WTC11 (cell line): Measurements from ENCODE around the gene PREX1. TPM values are rescaled to one million over a fixed set of nuclear protein-coding genes. Genes with fewer than 3 reads are reported as not detected.

ENCODE experiments used
- ATAC-seq: fragments of 200-7000 bp; cut with Tn5 transposase; 2 replicates; pipeline ENCODE4 v1.10.0; 2021; ENCODE audit warnings: mild to moderate bottlenecking, moderate library complexity
- CTCF ChIA-PET: fragments of 300-600 bp; sonication (Branson Sonifier 250); formaldehyde crosslinking; loops from one replicate; lab custom pipeline; 2021; ENCODE audit warnings: antibody characterized with exemption; lab: Charles Lee
- POLR2A ChIA-PET: fragments of 350-600 bp; sonication (Branson Sonifier 250); formaldehyde crosslinking; loops from one replicate; lab custom pipeline; 2021; ENCODE audit warnings: antibody characterized with exemption; lab: Charles Lee
- DNase-seq: peaks from one replicate; pipeline ENCODE4 v3.0.0; 2021; ENCODE audit warnings: low spot score
- H3K27ac Mint-ChIP-seq: 2 replicates; pipeline ENCODE4 v1.8.0; 2021; ENCODE audit warnings: mixed read lengths
- H3K27me3 Mint-ChIP-seq: 2 replicates; pipeline ENCODE4 v1.8.0; 2021; ENCODE audit warnings: low read depth, mild to moderate bottlenecking, moderate library complexity, mixed read lengths
- H3K36me3 Mint-ChIP-seq: 2 replicates; pipeline ENCODE4 v1.8.0; 2021; ENCODE audit warnings: mixed read lengths
- H3K4me1 Mint-ChIP-seq: 2 replicates; pipeline ENCODE4 v1.8.0; 2022; ENCODE audit warnings: mixed read lengths
- H3K4me3 Mint-ChIP-seq: 2 replicates; pipeline ENCODE4 v1.8.0; 2021; ENCODE audit warnings: mild to moderate bottlenecking, moderate library complexity, mixed read lengths
- H3K9me3 Mint-ChIP-seq: 2 replicates; pipeline ENCODE4 v1.8.0; 2021; ENCODE audit warnings: mixed read lengths
- ATF1 ChIP-seq: sonication (generic); formaldehyde crosslinking; IDR thresholded peaks from 2 replicates; pipeline ENCODE4 v1.8.1; 2023; ENCODE audit warnings: mild to moderate bottlenecking, moderate library complexity, missing genetic modification reagents
- ATF2 ChIP-seq: sonication (generic); formaldehyde crosslinking; IDR thresholded peaks from 2 replicates; pipeline ENCODE4 v1.8.1; 2022; ENCODE audit warnings: low read depth, missing genetic modification reagents, borderline replicate concordance
- CDX4 ChIP-seq: fragments of 250-450 bp; sonication (Bioruptor Pico); IDR thresholded peaks from 2 replicates; pipeline ENCODE4 v1.9.0; 2021; ENCODE audit warnings: moderate library complexity, mild to moderate bottlenecking, inconsistent platforms, borderline replicate concordance
- EMX1 ChIP-seq: fragments of 250-450 bp; sonication (Bioruptor Pico); IDR thresholded peaks from 2 replicates; pipeline ENCODE4 v1.8.0; 2021; ENCODE audit warnings: mild to moderate bottlenecking
- ESRRA ChIP-seq: sonication (generic); formaldehyde crosslinking; IDR thresholded peaks from 2 replicates; pipeline ENCODE4 v1.8.1; 2022; ENCODE audit warnings: mild to moderate bottlenecking, missing genetic modification reagents, borderline replicate concordance
- GABPB1 ChIP-seq: sonication (generic); formaldehyde crosslinking; IDR thresholded peaks from 2 replicates; pipeline ENCODE4 v1.8.1; 2023; ENCODE audit warnings: mild to moderate bottlenecking, missing genetic modification reagents
- GTF2I ChIP-seq: fragments of 250-450 bp; sonication (Bioruptor Pico); conservative IDR thresholded peaks from 2 replicates; pipeline ENCODE4 v1.4.0; 2021; ENCODE audit warnings: mild to moderate bottlenecking
- HMGA2 ChIP-seq: fragments of 250-450 bp; sonication (Bioruptor Pico); IDR thresholded peaks from 2 replicates; pipeline ENCODE4 v1.4.0; 2021; ENCODE audit warnings: mild to moderate bottlenecking, moderate library complexity
- IRF1 ChIP-seq: sonication (generic); formaldehyde crosslinking; IDR thresholded peaks from 2 replicates; pipeline ENCODE4 v1.8.0; 2023; ENCODE audit warnings: missing genetic modification reagents
- JAZF1 ChIP-seq: fragments of 250-450 bp; sonication (Bioruptor Pico); IDR thresholded peaks from 2 replicates; pipeline ENCODE4 v1.9.0; 2021; ENCODE audit warnings: moderate library complexity, mild to moderate bottlenecking, inconsistent platforms
- NR1H2 ChIP-seq: sonication (generic); formaldehyde crosslinking; IDR thresholded peaks from 2 replicates; pipeline ENCODE4 v1.9.0; 2021; ENCODE audit warnings: mild to moderate bottlenecking, moderate library complexity, missing genetic modification reagents
- OVOL2 ChIP-seq: fragments of 250-450 bp; sonication (Bioruptor Pico); IDR thresholded peaks from 2 replicates; pipeline ENCODE4 v1.9.0; 2021; ENCODE audit warnings: mild to moderate bottlenecking, borderline replicate concordance
- SOX15 ChIP-seq: fragments of 250-450 bp; sonication (Bioruptor Pico); IDR thresholded peaks from 2 replicates; pipeline ENCODE4 v1.9.0; 2021; ENCODE audit warnings: mild to moderate bottlenecking
- STAT6 ChIP-seq: sonication (generic); formaldehyde crosslinking; conservative IDR thresholded peaks from 2 replicates; pipeline ENCODE4 v1.8.1; 2023; ENCODE audit warnings: mild to moderate bottlenecking, low read depth, missing genetic modification reagents, moderate library complexity
- TCF7 ChIP-seq: sonication (generic); formaldehyde crosslinking; IDR thresholded peaks from 2 replicates; pipeline ENCODE4 v1.8.0; 2022; ENCODE audit warnings: mild to moderate bottlenecking, low read depth, missing genetic modification reagents, moderate library complexity
- ZNF138 ChIP-seq: sonication (generic); formaldehyde crosslinking; conservative IDR thresholded peaks from 2 replicates; pipeline ENCODE4 v1.8.1; 2022; ENCODE audit warnings: mild to moderate bottlenecking, moderate library complexity, missing genetic modification reagents
- ZNF423 ChIP-seq: fragments of 250-450 bp; sonication (Bioruptor Pico); IDR thresholded peaks from 2 replicates; pipeline ENCODE4 v2.1.2; 2022; ENCODE audit warnings: mild to moderate bottlenecking, moderate library complexity
- ZNF671 ChIP-seq: fragments of 250-450 bp; sonication (Bioruptor Pico); IDR thresholded peaks from 2 replicates; pipeline ENCODE4 v1.8.0; 2021; ENCODE audit warnings: mild to moderate bottlenecking
- total RNA-seq: library from RNA; stranded (reverse); gene quantifications from 3 replicates; pipeline ENCODE4 v1.2.3, GENCODE V29; 2021

Gene PREX1
- total RNA-seq, 1 experiment from 2014 or later = 17.3 TPM

GRCh38 chr20:48631114-48632016, 196.4 kb downstream of the PREX1 start (continued):
- TF ChIP-seq STAT6 (CRISPR knock-in tag) (no peak), ESRRA (CRISPR knock-in tag) (no peak), GABPB1 (CRISPR knock-in tag) (no peak), TCF7 (CRISPR knock-in tag) (no peak)

GRCh38 chr20:48630342-48631075, 197.3 kb downstream of the PREX1 start:
- Mint-ChIP-seq H3K27ac (no peak overlapping the region), H3K4me3 (no peak overlapping the region), H3K4me1 (peaks cover 3% of the 10 kb centered on the region; the same call in 1 of the 2 replicates)
- ATAC-seq = peak; percentile 84
- no peak for TF ChIP-seq ATF2 (CRISPR knock-in tag)
- no peak for TF ChIP-seq EMX1 (CRISPR knock-in tag)
- TF ChIP-seq JAZF1 = no peak
- no peak for TF ChIP-seq ZNF423 (CRISPR knock-in tag)
- TF ChIP-seq ZNF671 (CRISPR knock-in tag) = no peak
- TF ChIP-seq, all 79 proteins: peak for 0
- ChIA-PET POLR2A (interaction anchor here (0.6 kb wide), 1 partner anchor 196 kb away, joined by 4 read pairs; no protein-coding TSS in a partner anchor), CTCF (interaction anchor here (0.6 to 2.1 kb wide), 3 partner anchors 10 to 274 kb away, joined by 3 to 20 read pairs (median 6); no protein-coding TSS in a partner anchor)
- Mint-ChIP-seq H3K36me3 (no peaks in the 10 kb centered on the region), H3K9me3 (no peaks in the 10 kb centered on the region), H3K27me3 (no peaks in the 10 kb centered on the region)
- peak; percentile 65 for DNase-seq

GRCh38 chr20:48629960-48630315, 197.9 kb downstream of the PREX1 start:
- ChIA-PET CTCF (interaction anchor here (0.6 to 2.1 kb wide), 4 partner anchors 9 to 275 kb away, joined by 3 to 20 read pairs (median 4); no protein-coding TSS in a partner anchor), POLR2A (interaction anchor here (0.6 kb wide), 1 partner anchor 196 kb away, joined by 4 read pairs; no protein-coding TSS in a partner anchor)
- H3K4me1 Mint-ChIP-seq = peaks cover 3% of the 10 kb centered on the region; the same call in 1 of the 2 replicates
- no peaks in the 10 kb centered on the region for H3K9me3 Mint-ChIP-seq
- no peak overlapping the region for H3K4me3 Mint-ChIP-seq
- TF ChIP-seq SOX15 (CRISPR knock-in tag) (no peak), HMGA2 (CRISPR knock-in tag) (no peak), NR1H2 (CRISPR knock-in tag) (no peak), ATF1 (CRISPR knock-in tag) (no peak), GTF2I (CRISPR knock-in tag) (no peak), ZNF138 (CRISPR knock-in tag) (no peak), CDX4 (CRISPR knock-in tag) (no peak), OVOL2 (CRISPR knock-in tag) (no peak), IRF1 (CRISPR knock-in tag) (no peak)
- TF ChIP-seq, all 79 proteins: peak for 0
- H3K36me3 Mint-ChIP-seq = no peaks in the 10 kb centered on the region
- DNase-seq (no peak), ATAC-seq (no peak)
- H3K27ac Mint-ChIP-seq = no peak overlapping the region
- no peaks in the 10 kb centered on the region for H3K27me3 Mint-ChIP-seq
